ENCODE data around the gene PRRX2.

PRRX2 gene

DNA sequence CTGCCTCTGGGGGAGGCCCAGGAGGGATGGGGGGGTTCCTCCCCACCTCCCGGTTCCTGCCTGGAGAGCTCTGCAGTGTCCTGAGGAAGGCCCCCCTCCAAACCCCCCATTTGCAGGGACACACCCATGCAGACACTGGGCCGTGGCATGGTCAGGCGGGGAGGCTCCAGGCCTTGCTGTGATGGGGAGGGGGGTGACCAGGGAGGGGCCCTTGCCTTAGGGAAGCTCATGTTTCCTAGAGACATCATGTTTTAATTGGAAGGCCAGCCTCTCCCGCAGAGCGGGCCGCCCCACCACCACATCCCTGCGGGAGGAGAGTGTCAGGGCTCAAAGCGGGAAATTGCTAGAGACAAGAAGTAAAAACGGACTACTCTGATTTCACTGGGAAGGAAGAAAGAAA, 12.0 kb downstream of the PRRX2 start:
- H3K4me3 ChIP-seq (ENCODE audit: low read depth, low read length), result no peak overlapping the region
- DNase-seq (ENCODE audit: low read depth), result no peak
- TF ChIP-seq, protein P1, sequence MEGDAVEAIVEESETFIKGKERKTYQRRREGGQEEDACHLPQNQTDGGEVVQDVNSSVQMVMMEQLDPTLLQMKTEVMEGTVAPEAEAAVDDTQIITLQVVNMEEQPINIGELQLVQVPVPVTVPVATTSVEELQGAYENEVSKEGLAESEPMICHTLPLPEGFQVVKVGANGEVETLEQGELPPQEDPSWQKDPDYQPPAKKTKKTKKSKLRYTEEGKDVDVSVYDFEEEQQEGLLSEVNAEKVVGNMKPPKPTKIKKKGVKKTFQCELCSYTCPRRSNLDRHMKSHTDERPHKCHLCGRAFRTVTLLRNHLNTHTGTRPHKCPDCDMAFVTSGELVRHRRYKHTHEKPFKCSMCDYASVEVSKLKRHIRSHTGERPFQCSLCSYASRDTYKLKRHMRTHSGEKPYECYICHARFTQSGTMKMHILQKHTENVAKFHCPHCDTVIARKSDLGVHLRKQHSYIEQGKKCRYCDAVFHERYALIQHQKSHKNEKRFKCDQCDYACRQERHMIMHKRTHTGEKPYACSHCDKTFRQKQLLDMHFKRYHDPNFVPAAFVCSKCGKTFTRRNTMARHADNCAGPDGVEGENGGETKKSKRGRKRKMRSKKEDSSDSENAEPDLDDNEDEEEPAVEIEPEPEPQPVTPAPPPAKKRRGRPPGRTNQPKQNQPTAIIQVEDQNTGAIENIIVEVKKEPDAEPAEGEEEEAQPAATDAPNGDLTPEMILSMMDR (IDR thresholded peaks at IDR 0.05; ENCODE audit: insufficient read depth, low read depth, low read length, missing control alignments), result no peak

DNA sequence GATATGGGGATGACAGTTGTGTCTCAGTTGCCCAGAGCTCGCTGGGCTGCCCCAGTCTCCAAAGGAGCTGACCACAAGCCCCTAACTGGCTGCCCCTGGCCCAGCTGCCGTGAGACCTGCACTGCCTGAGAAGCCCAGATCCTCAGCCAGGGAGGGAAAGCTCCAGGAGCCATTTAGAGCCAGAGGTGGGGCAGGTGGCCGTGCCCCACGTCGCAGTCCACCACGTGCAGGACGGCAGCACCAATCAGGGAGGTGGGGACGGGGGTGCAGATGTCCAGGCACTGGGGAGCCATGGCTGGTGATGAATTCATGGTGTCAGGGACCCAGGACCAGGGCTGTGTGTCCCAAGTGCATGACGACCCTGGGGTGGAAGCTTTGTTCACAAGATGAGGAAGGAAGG, 13.4 kb downstream of the PRRX2 start:
- DNase-seq (ENCODE audit: low read depth), result no peak
- no peak overlapping the region for H3K4me3 ChIP-seq (ENCODE audit: low read depth, low read length)
- TF ChIP-seq, protein P1 (IDR thresholded peaks at IDR 0.05; ENCODE audit: insufficient read depth, low read depth, low read length, missing control alignments), result no peak

DNA sequence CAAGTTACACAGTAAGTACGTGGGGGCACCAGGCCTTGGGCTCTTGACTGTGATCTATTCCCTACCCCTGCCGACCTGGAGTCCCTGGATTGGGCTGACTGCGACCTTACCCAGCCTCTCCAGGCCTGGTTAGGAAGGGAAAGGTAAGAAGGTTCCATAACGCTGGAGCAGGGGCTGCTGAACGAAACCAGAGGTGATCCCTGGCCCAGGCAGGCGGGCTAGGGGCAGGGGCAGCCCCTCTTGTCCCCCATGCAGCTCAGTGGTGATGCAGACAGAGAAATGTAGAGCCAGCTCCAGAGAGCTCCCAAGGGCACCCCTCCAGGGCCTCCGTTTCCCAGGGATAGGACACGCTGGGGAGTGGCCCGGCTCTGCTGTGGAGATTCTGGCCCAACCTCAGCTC, 14.1 kb downstream of the PRRX2 start:
- no peak overlapping the region for H3K4me3 ChIP-seq (ENCODE audit: low read depth, low read length)
- no peak for DNase-seq (ENCODE audit: low read depth)
- TF ChIP-seq, protein P1 (IDR thresholded peaks at IDR 0.05; ENCODE audit: insufficient read depth, low read depth, low read length, missing control alignments), result no peak

DNA sequence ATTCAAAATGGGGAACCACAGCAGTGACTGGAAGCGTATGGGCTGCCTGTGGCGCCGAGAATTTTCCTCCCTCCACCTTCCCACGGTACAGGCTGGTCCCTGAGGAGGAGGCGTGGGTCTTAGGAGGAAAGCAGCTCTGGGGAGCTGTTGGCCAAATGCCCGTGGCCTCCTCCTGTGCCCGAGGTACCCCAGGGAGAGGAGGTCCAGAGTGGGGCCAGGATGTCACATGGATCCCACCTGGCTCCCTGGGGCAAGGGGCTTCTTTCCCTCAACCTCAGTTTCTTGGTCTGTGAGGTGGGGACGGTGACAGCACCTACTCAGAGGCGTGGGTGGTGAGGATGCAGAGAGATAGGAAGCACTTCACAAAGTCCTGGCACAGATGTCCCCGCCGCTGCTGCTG, 16.5 kb downstream of the PRRX2 start:
- no peak for DNase-seq (ENCODE audit: low read depth)
- TF ChIP-seq, protein P1 (IDR thresholded peaks at IDR 0.05; ENCODE audit: insufficient read depth, low read depth, low read length, missing control alignments), result no peak
- no peak overlapping the region for H3K4me3 ChIP-seq (ENCODE audit: low read depth, low read length)

DNA sequence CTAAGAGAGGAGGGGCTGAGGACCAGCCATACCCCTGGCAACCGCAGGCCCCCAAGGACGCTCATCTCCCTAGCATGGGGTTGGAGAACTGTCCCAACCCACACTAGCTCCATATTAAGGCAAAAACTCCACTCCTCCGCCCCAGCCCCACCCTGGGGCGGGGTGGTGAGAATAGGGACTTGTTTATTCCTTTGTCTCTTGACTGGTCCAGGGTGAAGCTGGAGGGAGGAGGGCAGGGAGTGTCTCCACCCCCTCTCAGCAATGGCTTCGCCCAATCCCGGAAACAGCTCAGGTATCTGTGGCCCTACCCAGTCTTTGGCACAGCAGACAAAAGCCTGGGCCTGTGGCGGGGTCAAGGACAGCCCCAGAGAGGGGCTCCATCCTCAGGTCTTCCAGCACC, 16.9 kb downstream of the PRRX2 start:
- TF ChIP-seq, protein P1 (IDR thresholded peaks at IDR 0.05; ENCODE audit: insufficient read depth, low read depth, low read length, missing control alignments), result no peak
- DNase-seq (ENCODE audit: low read depth), result no peak

DNA sequence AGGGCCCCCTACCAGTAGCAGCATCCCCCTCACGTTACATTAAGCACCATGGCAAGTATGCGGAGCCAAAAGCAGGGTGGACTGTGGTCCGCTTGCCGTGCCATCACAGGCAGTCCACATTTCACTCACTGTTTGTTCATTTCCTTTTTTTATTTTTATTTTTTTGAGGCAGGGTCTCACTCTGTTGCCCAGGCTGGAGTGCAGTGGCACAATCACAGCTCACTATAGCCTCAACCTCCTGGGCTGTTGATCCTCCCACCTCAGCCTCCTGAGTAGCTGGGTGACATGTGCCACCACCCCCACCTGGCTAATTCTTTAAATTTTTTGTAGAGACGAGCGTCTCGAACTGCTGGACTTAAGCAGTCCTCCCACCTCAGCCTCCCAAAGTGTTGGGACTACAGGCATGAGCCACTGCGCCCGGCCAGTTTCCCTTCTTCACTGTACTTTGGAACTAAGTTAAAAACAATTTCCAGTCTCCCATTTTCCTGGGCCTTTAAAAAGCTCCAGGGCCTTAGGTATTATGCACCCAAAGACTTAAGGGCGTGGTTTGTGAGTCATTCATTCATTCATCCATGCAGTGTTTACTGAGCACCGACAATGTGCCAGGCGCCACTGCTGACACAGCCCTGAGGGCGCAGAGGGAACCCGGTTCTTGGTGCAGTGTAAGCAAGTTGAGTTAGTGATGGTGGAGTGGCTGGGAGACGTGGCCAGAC, 19.9 kb downstream of the PRRX2 start:
- TF ChIP-seq, protein P1 (IDR thresholded peaks at IDR 0.05; ENCODE audit: insufficient read depth, low read depth, low read length, missing control alignments), result no peak
- DNase-seq (ENCODE audit: low read depth), result no peak
- H3K4me3 ChIP-seq (ENCODE audit: low read depth, low read length), result no peak overlapping the region

More for the DNA sequence above, 16.9 kb downstream of the PRRX2 start:
- no peak overlapping the region for H3K4me3 ChIP-seq (ENCODE audit: low read depth, low read length)

DNA sequence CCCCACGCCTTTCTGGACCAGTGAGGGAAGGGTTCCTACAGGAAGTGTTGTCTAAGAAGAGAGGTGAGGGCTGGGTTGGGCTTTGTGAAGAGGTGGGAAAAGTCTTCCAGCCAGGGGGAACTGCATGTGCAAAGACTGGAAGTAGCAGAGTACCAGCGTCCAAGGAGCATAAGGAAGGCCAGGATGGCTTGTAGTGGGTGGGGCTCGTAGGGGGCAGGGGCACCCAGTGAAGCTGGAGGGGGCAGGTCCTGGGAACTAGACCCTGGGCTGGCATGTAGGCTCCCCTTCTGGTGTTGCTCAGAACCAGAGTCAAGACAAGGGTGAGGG, 20.4 kb downstream of the PRRX2 start:
- DNase-seq (ENCODE audit: low read depth), result no peak
- H3K4me3 ChIP-seq (ENCODE audit: low read depth, low read length), result no peak overlapping the region
- TF ChIP-seq, protein P1 (IDR thresholded peaks at IDR 0.05; ENCODE audit: insufficient read depth, low read depth, low read length, missing control alignments), result no peak
